Peyer's patch (tissue), 4 donors: Measurements from ENCODE around the gene TMX1.

Experiments used
- POLR2A ChIP-seq, 2 donors: fragments of 450-650 bp; IDR thresholded peaks; one replicate each; pipeline ENCODE4 v1.5.1; 2017; ENCODE audit warnings: antibody characterized with exemption in 2 of 2, mild to moderate bottlenecking in 2 of 2, moderate library complexity in 2 of 2
- TF ChIP-seq, protein P1 (sequence below), 6 experiments: fragments of 450-650 bp in 4 of 6; fragments of 200-600 bp in 2 of 6; sonication (generic) in 1 of 6; IDR thresholded peaks; one replicate each; pipeline ENCODE4 v1.5.1; 2017 to 2019; ENCODE audit warnings: antibody characterized with exemption in 6 of 6, mild to moderate bottlenecking in 3 of 6, moderate library complexity in 1 of 6

DNA sequence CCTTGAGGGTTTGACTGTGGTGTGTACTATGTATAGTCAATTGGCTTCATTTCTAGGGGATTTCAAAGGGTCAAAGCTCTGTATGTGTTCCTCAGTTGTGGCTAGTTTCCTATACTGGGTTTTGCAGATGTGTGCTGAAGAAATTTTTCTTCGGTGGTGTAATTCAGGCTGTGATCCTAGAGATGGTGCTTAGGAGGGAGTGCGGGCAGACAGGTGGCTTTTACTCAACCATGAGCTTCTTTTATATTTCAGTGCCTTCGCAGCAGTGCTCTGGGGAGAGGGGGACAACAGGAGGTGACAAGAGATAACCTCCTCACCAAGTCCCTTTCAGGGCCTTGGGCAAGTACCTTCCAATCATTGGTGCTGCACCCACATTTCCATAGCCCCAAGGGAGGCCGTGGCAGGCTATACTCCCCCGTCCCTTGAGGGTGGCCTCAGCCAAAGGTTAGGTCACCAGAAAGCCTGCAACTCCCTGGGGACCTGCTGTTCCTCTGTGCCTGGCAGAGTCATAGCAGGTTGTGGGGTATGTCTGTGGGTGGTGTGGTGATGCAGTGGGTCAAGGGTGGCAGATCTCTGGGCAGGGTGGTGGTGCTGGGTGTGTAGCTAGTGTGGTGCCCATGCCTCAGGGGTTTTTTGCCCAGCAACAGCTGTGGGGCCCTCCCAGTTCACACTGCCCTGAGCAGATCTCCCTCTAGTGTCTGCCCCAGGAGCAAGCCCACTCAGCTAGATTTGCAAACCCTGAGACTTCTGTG lies 37.0 kb upstream of the TMX1 start:
- TF ChIP-seq, protein P1, sequence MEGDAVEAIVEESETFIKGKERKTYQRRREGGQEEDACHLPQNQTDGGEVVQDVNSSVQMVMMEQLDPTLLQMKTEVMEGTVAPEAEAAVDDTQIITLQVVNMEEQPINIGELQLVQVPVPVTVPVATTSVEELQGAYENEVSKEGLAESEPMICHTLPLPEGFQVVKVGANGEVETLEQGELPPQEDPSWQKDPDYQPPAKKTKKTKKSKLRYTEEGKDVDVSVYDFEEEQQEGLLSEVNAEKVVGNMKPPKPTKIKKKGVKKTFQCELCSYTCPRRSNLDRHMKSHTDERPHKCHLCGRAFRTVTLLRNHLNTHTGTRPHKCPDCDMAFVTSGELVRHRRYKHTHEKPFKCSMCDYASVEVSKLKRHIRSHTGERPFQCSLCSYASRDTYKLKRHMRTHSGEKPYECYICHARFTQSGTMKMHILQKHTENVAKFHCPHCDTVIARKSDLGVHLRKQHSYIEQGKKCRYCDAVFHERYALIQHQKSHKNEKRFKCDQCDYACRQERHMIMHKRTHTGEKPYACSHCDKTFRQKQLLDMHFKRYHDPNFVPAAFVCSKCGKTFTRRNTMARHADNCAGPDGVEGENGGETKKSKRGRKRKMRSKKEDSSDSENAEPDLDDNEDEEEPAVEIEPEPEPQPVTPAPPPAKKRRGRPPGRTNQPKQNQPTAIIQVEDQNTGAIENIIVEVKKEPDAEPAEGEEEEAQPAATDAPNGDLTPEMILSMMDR (IDR thresholded peaks at IDR 0.05), result no peak
- TF ChIP-seq POLR2A (IDR thresholded peaks at IDR 0.05), result no peak
